Mucosa of rectum (tissue), 2 donors: ENCODE data around the gene NHEJ1.
A peak's percentile ranks its signal among the peaks of the same experiment; 100 is the strongest.

Experiments used
- H3K27ac ChIP-seq, 2 donors: one replicate each; pipeline ENCODE4 v1.7.0; 2013; ENCODE audit warnings: inconsistent platforms in 2 of 2, low read depth in 2 of 2, low read length in 2 of 2
- H3K27me3 ChIP-seq, 2 donors: one replicate each; pipeline ENCODE4 v1.7.0; 2013; ENCODE audit warnings: low read length in 2 of 2; ENCODE audit not compliant: control insufficient read depth in 2 of 2, insufficient read depth in 2 of 2
- H3K36me3 ChIP-seq, 2 donors: one replicate each; pipeline ENCODE4 v1.7.0; 2013; ENCODE audit warnings: low read length in 2 of 2; ENCODE audit not compliant: control insufficient read depth in 2 of 2, insufficient read depth in 2 of 2
- H3K4me1 ChIP-seq, 2 donors: one replicate each; pipeline ENCODE4 v1.7.0; 2013; ENCODE audit warnings: low read length in 2 of 2, mild to moderate bottlenecking in 1 of 2; ENCODE audit not compliant: control insufficient read depth in 2 of 2, insufficient read depth in 2 of 2
- H3K4me3 ChIP-seq, 2 donors: one replicate each; pipeline ENCODE4 v1.7.0; 2013; ENCODE audit warnings: low read length in 2 of 2
- H3K9ac ChIP-seq, 2 donors: one replicate each; pipeline ENCODE4 v1.7.0; 2013; ENCODE audit warnings: low read length in 2 of 2, low read depth in 1 of 2, mild to moderate bottlenecking in 1 of 2
- H3K9me3 ChIP-seq, 2 donors: one replicate each; pipeline ENCODE4 v1.7.0; 2013; ENCODE audit warnings: low read length in 2 of 2; ENCODE audit not compliant: control insufficient read depth in 2 of 2
- donor health status: healthy.
- donor health status: Normal muscosa, but diverticular disease.

NHEJ1 gene

GRCh38 chr2:219174801-219175200 is 14.2 kb upstream of the NHEJ1 start:
- Histone ChIP-seq H3K36me3 (peaks cover 37 to 40% of the 10 kb centered on the region in 2 donors), H3K9me3 (no peaks in the 10 kb centered on the region), H3K27me3 (no peaks in the 10 kb centered on the region), H3K4me1 (peaks cover 30 to 35% of the 10 kb centered on the region in 2 donors), H3K9ac (no peak overlapping the region), H3K4me3 (peak overlapping the region in 1 of 2 donors; percentile 42), H3K27ac (no peak overlapping the region)

GRCh38 chr2:219174146-219174545 is 13.5 kb upstream of the NHEJ1 start:
- H3K27me3 ChIP-seq, result no peaks in the 10 kb centered on the region
- peaks cover 37% of the 10 kb centered on the region in 2 donors for H3K36me3 ChIP-seq
- no peak overlapping the region for H3K4me3 ChIP-seq
- H3K4me1 ChIP-seq, result peaks cover 28 to 29% of the 10 kb centered on the region in 2 donors
- no peak overlapping the region for H3K9ac ChIP-seq
- no peaks in the 10 kb centered on the region for H3K9me3 ChIP-seq
- H3K27ac ChIP-seq, result no peak overlapping the region

GRCh38 chr2:219173176-219173575 is 12.6 kb upstream of the NHEJ1 start:
- Histone ChIP-seq H3K27me3 (no peaks in the 10 kb centered on the region), H3K27ac (no peak overlapping the region), H3K9ac (no peak overlapping the region), H3K36me3 (peaks cover 37% of the 10 kb centered on the region in 2 donors), H3K4me3 (no peak overlapping the region), H3K9me3 (no peaks in the 10 kb centered on the region), H3K4me1 (peaks cover 23% of the 10 kb centered on the region in 2 donors)

- H3K4me1 ChIP-seq, result peaks cover 23% of the 10 kb centered on the region in 2 donors
- no peaks in the 10 kb centered on the region for H3K27me3 ChIP-seq
- no peaks in the 10 kb centered on the region for H3K9me3 ChIP-seq
- H3K27ac ChIP-seq, result no peak overlapping the region
- H3K36me3 ChIP-seq, result peaks cover 37% of the 10 kb centered on the region in 2 donors
- no peak overlapping the region for H3K4me3 ChIP-seq
- no peak overlapping the region for H3K9ac ChIP-seq
Measured at GRCh38 chr2:219172231-219173154, 11.9 kb upstream of the NHEJ1 start.

GRCh38 chr2:219171231-219171651 is 10.6 kb upstream of the NHEJ1 start:
- no peak overlapping the region for H3K9ac ChIP-seq
- H3K4me1 ChIP-seq, result peaks cover 22 to 23% of the 10 kb centered on the region in 2 donors
- no peaks in the 10 kb centered on the region for H3K27me3 ChIP-seq
- H3K27ac ChIP-seq, result peak overlapping the region in 1 of 2 donors; percentile 16
- no peak overlapping the region for H3K4me3 ChIP-seq
- peaks cover 37% of the 10 kb centered on the region in 2 donors for H3K36me3 ChIP-seq
- H3K9me3 ChIP-seq, result no peaks in the 10 kb centered on the region

- H3K9ac ChIP-seq, result no peak within 1 kb of the TSS
- H3K9me3 ChIP-seq, result no peaks in the 10 kb centered on the region
- no peaks in the 10 kb centered on the region for H3K27me3 ChIP-seq
- no peak within 1 kb of the TSS for H3K4me3 ChIP-seq
- H3K36me3 ChIP-seq, result peaks cover 36 to 37% of the 10 kb centered on the region in 2 donors
- peaks cover 12 to 16% of the 10 kb centered on the region in 2 donors for H3K4me1 ChIP-seq
- no peak within 1 kb of the TSS for H3K27ac ChIP-seq
Measured at GRCh38 chr2:219169930-219170654, 9.5 kb upstream of the NHEJ1 start, which contains the start of gene SLC23A3. Gene SLC23A3 (minus strand): TSS chr2:219170029. CDS start chr2:219169984, 45 bp downstream.

- Histone ChIP-seq H3K9me3 (no peaks in the 10 kb centered on the region), H3K9ac (no peak overlapping the region), H3K27me3 (no peaks in the 10 kb centered on the region), H3K4me3 (no peak overlapping the region), H3K4me1 (peaks cover 10% of the 10 kb centered on the region in 2 donors), H3K36me3 (peaks cover 25 to 28% of the 10 kb centered on the region in 2 donors), H3K27ac (no peak overlapping the region)
Measured at GRCh38 chr2:219168932-219169331, 8.3 kb upstream of the NHEJ1 start.

GRCh38 chr2:219168526-219168925 is 7.9 kb upstream of the NHEJ1 start:
- no peak overlapping the region for H3K27ac ChIP-seq
- H3K9me3 ChIP-seq, result no peaks in the 10 kb centered on the region
- H3K36me3 ChIP-seq, result peaks cover 21 to 23% of the 10 kb centered on the region in 2 donors
- no peak overlapping the region for H3K9ac ChIP-seq
- no peaks in the 10 kb centered on the region for H3K27me3 ChIP-seq
- H3K4me3 ChIP-seq, result no peak overlapping the region
- H3K4me1 ChIP-seq, result peaks cover 10% of the 10 kb centered on the region in 2 donors

GRCh38 chr2:219167997-219168396 is 7.4 kb upstream of the NHEJ1 start:
- Histone ChIP-seq H3K36me3 (peaks cover 17 to 19% of the 10 kb centered on the region in 2 donors), H3K27ac (no peak overlapping the region), H3K4me3 (no peak overlapping the region), H3K9ac (no peak overlapping the region), H3K9me3 (no peaks in the 10 kb centered on the region), H3K4me1 (peaks cover 10% of the 10 kb centered on the region in 2 donors), H3K27me3 (no peaks in the 10 kb centered on the region)
